DMS153 treated with DMSO at 0.1 percent for 48 hours (cell line): ENCODE measurements around the gene ITIH1.

Source experiments
- DNase-seq: peaks from one replicate; lab custom pipeline; 2025; ENCODE audit not compliant: unreplicated experiment; lab: John Stamatoyannopoulos, UW

The ITIH1 gene

GRCh38 chr3:52836471-52836845 lies 59.1 kb downstream of the ITIH1 start:
- DNase-seq, result no peak

GRCh38 chr3:52836986-52837385 lies 59.6 kb downstream of the ITIH1 start:
- DNase-seq, result no peak

GRCh38 chr3:52838561-52839267 lies 61.3 kb downstream of the ITIH1 start:
- no peak for DNase-seq

- DNase-seq, result no peak
Measured at GRCh38 chr3:52839268-52839575, 61.8 kb downstream of the ITIH1 start.

DNA sequence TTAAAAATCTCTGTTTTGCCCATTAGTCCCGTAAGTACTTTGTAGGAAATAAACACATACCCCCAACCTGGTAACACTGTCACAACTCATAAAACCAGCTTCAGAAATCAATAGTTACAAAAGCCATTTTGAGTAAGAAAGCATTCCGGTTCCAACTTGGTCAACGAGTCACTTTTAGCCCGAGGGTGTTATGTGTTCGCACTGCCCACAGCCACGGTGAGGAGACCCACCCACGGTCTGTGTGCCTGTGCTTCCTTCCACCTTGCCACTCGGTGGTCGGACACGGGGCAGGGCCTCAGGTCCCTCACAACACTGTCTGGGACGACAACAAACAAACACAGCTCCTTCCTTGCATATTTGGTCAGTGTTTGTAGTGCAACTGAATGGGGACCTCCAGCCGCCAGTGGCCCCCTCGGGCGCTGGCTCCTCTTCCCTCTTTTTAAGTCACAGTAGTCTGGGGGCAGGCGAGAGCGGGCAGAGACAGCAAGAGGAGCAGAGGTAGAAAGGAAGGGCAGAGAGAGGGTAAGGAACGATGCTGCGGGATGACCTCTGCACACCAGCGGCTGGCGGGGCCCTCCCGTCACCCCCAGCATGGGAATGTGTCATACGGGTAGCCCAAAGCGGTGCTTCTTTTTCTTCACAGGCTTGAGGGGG lies 62.6 kb downstream of the ITIH1 start:
- no peak for DNase-seq

- no peak for DNase-seq
Measured at GRCh38 chr3:52841211-52841980, 64.0 kb downstream of the ITIH1 start.
